ENCODE results near the gene PPARA.

PPARA gene

GRCh38 chr22:46269564-46269963 lies 119.2 kb downstream of the PPARA start:
- no peak for TF ChIP-seq ZFX (IDR thresholded peaks at IDR 0.05; ENCODE audit: borderline replicate concordance)
- TF ChIP-seq, protein P1, sequence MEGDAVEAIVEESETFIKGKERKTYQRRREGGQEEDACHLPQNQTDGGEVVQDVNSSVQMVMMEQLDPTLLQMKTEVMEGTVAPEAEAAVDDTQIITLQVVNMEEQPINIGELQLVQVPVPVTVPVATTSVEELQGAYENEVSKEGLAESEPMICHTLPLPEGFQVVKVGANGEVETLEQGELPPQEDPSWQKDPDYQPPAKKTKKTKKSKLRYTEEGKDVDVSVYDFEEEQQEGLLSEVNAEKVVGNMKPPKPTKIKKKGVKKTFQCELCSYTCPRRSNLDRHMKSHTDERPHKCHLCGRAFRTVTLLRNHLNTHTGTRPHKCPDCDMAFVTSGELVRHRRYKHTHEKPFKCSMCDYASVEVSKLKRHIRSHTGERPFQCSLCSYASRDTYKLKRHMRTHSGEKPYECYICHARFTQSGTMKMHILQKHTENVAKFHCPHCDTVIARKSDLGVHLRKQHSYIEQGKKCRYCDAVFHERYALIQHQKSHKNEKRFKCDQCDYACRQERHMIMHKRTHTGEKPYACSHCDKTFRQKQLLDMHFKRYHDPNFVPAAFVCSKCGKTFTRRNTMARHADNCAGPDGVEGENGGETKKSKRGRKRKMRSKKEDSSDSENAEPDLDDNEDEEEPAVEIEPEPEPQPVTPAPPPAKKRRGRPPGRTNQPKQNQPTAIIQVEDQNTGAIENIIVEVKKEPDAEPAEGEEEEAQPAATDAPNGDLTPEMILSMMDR (IDR thresholded peaks at IDR 0.05) = no peak
- 0 out of 2 replicates have a peak overlapping the region, but pooled peaks have one; percentile 80 for H3K27ac ChIP-seq

GRCh38 chr22:46272196-46272595 lies 121.9 kb downstream of the PPARA start:
- TF ChIP-seq, protein P1 (IDR thresholded peaks at IDR 0.05) = no peak
- TF ChIP-seq ZFX (IDR thresholded peaks at IDR 0.05; ENCODE audit: borderline replicate concordance) = no peak
- no peak overlapping the region for H3K27ac ChIP-seq

GRCh38 chr22:46272762-46273431 lies 122.6 kb downstream of the PPARA start:
- TF ChIP-seq, protein P1 (IDR thresholded peaks at IDR 0.05) = no peak
- no peak for TF ChIP-seq ZFX (IDR thresholded peaks at IDR 0.05; ENCODE audit: borderline replicate concordance)
- no peak overlapping the region for H3K27ac ChIP-seq

DNA sequence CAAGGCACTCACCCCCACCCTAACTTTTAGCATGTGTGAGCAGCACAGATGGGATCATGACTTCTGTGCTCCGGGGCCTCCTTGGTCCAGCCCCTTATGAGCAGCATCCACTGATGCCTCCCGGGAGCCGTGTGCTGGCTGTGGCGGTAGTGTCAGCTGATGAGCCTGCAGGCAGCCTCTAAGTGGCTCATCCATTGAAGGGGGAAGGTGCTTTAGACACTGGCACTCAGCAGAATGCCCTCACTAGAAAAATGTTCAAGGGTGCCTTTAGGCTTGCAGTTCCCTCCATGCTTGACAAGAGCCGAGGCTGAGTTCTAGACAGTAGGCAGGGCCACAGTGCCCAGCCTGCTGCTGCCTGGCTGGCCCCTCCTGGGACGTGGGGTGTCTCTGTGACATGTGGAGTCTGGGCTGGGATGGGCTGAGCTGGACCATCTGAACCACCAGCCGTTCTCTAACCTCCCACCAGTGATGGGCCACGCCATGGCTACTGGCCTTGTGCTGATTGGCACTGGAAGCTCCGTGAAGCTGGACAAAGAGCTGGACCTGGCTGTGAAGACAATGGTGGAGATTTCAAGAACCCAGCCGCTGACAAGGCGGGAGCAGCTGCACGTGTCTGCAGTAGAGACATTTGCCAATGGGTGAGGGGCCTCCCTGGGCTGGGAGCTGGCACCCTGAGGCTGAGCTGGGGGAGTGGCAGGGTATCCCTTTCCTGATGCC lies 123.3 kb downstream of the PPARA start:
- H3K27ac ChIP-seq = no peak overlapping the region
- TF ChIP-seq, protein P1 (IDR thresholded peaks at IDR 0.05) = no peak
- no peak for TF ChIP-seq ZFX (IDR thresholded peaks at IDR 0.05; ENCODE audit: borderline replicate concordance)

- H3K27ac ChIP-seq = no peak overlapping the region
- TF ChIP-seq, protein P1 (IDR thresholded peaks at IDR 0.05) = no peak
- no peak for TF ChIP-seq ZFX (IDR thresholded peaks at IDR 0.05; ENCODE audit: borderline replicate concordance)
Measured at GRCh38 chr22:46274381-46274780, 124.1 kb downstream of the PPARA start.

- H3K27ac ChIP-seq = 0 out of 2 replicates have a peak overlapping the region, but pooled peaks have one; percentile 20
- TF ChIP-seq, protein P1 (IDR thresholded peaks at IDR 0.05) = no peak
- no peak for TF ChIP-seq ZFX (IDR thresholded peaks at IDR 0.05; ENCODE audit: borderline replicate concordance)
Measured at GRCh38 chr22:46275455-46276122, 125.3 kb downstream of the PPARA start.
